ENCODE results near the gene ZSWIM5.

The ZSWIM5 gene

DNA sequence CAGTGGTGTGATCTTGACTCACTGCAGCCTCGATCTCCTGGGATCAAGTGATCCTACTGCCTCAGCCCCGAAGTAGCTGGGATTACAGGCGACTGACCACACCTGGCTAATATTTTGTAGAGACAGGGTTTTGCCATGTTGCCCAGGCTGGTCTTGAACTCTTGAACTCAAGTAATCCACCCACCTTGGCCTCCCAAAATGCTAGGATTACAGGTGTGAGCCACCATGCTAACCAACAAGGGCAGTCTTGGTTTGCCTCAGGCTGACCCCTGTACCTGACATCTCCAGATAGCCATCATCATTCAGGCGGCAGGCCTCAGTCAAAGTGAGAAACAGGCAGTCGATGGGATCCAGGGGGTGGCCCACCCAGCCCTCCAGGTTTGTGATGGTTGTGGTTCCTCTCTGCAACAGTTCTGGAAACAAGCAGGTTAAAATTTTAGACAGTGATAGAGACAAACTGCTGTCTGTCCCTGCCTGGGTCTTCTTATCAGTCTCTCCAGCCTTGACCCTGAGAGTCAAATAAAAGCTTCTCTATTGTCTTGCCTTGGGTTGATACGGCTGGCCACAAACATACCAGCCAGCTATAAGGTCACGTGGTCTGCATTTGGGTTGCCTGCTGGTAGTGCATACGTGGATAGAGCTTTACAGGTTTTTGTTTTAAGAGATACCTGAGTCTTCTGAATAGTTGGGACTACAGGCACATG, 167.6 kb downstream of the ZSWIM5 start:
- no peaks in the 10 kb centered on the region for H3K27me3 ChIP-seq (ENCODE audit: control insufficient read depth, insufficient read depth, low read length, poor library complexity, severe bottlenecking)
- 92 to 94% methylated on average over 8 of the region's 8 CpGs for WGBS, 2 experiments
- no peaks in the 10 kb centered on the region for H3K9me3 ChIP-seq (ENCODE audit: control insufficient read depth, low read length)
- H3K4me1 ChIP-seq (ENCODE audit: control insufficient read depth, insufficient read depth, low read length), result no peaks in the 10 kb centered on the region
- H3K36me3 ChIP-seq (ENCODE audit: control insufficient read depth, insufficient read depth, low read length), result no peaks in the 10 kb centered on the region
- no peak overlapping the region for H3K4me3 ChIP-seq (ENCODE audit: insufficient read depth, low read depth, low read length)
- H3K27ac ChIP-seq (ENCODE audit: insufficient read depth, low read depth, low read length, poor library complexity, severe bottlenecking), result no peak overlapping the region

DNA sequence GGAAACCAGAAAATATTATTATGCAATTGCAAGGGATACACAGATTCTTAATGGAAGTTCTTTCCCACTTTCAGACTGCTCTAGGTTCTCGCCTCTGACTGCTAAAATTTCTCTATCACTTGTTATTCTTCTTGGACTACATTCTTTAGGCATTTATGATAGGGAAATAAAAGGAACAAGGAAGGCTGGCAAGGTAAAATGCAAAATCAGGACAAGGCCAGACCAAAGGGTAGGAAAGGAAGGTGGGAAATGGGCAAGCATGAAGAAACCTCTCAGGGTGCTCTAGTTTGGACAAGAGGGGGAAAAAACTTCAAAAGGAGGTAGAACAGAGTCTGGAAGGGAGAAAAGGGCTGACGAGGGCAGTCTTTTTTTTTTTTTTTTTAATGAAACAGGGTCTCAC, 168.2 kb downstream of the ZSWIM5 start:
- 80 to 94% methylated on average over 1 to 2 of the region's 2 CpGs for WGBS, 2 experiments
- no peak overlapping the region for H3K4me3 ChIP-seq (ENCODE audit: insufficient read depth, low read depth, low read length)
- no peaks in the 10 kb centered on the region for H3K4me1 ChIP-seq (ENCODE audit: control insufficient read depth, insufficient read depth, low read length)
- no peaks in the 10 kb centered on the region for H3K36me3 ChIP-seq (ENCODE audit: control insufficient read depth, insufficient read depth, low read length)
- no peaks in the 10 kb centered on the region for H3K27me3 ChIP-seq (ENCODE audit: control insufficient read depth, insufficient read depth, low read length, poor library complexity, severe bottlenecking)
- H3K9me3 ChIP-seq (ENCODE audit: control insufficient read depth, low read length), result no peaks in the 10 kb centered on the region
- no peak overlapping the region for H3K27ac ChIP-seq (ENCODE audit: insufficient read depth, low read depth, low read length, poor library complexity, severe bottlenecking)

DNA sequence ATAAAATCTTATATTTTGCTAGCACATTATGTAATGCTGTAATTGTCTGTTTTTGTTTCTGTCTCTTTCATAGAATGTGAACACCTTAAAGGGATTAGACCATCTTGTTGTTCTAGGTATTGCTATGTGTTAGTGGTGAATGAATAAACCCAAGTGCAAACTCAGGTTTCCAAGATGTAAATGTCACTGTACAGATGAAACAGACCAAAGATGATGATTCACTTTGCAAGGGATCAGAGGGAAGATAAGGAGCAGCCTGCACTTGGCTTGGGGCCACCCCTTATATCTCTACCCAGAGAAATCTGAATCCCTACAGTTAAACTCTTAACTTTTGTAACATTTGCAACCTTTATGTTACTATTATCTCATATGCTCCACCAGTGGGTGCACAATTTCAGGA, 168.9 kb downstream of the ZSWIM5 start:
- Histone ChIP-seq H3K27me3 (ENCODE audit: control insufficient read depth, insufficient read depth, low read length, poor library complexity, severe bottlenecking) (no peaks in the 10 kb centered on the region), H3K4me1 (ENCODE audit: control insufficient read depth, insufficient read depth, low read length) (no peaks in the 10 kb centered on the region), H3K9me3 (ENCODE audit: control insufficient read depth, low read length) (no peaks in the 10 kb centered on the region), H3K36me3 (ENCODE audit: control insufficient read depth, insufficient read depth, low read length) (no peaks in the 10 kb centered on the region), H3K27ac (ENCODE audit: insufficient read depth, low read depth, low read length, poor library complexity, severe bottlenecking) (no peak overlapping the region), H3K4me3 (ENCODE audit: insufficient read depth, low read depth, low read length) (no peak overlapping the region)

DNA sequence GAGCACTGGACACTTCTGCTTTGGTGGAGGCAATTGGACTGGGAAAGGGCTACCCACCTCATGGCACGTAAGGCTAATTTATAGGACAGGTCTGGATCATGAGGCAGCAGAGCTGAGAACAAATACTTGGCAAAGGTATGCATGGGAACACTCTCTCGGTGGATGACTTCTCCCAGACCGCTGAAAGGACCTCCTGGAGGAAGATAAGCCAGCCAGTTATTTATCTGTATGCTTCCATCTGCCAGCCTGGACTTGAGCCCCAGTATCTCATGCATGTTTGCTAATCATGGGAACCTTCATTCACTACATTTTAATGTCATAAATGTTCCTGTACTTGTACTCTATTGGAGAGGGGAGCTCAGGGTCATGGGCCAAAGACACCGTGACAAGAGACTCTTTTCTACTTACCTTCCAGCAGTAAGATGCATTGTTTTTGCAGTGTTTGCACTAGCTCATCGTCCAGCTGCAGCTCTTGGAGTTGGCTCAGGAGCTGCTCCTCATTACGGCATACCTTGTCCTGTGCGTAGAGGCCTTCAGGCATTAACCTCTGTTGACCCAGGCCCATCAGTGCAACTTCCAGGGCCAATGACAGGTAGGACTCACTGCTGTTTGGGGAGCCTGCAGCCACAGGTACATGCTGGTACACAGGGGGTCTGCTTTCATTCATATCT, 170.6 kb downstream of the ZSWIM5 start:
- Histone ChIP-seq H3K9me3 (ENCODE audit: control insufficient read depth, low read length) (no peaks in the 10 kb centered on the region), H3K27ac (ENCODE audit: insufficient read depth, low read depth, low read length, poor library complexity, severe bottlenecking) (no peak overlapping the region), H3K27me3 (ENCODE audit: control insufficient read depth, insufficient read depth, low read length, poor library complexity, severe bottlenecking) (no peaks in the 10 kb centered on the region), H3K4me1 (ENCODE audit: control insufficient read depth, insufficient read depth, low read length) (no peaks in the 10 kb centered on the region), H3K4me3 (ENCODE audit: insufficient read depth, low read depth, low read length) (no peak overlapping the region), H3K36me3 (ENCODE audit: control insufficient read depth, insufficient read depth, low read length) (no peaks in the 10 kb centered on the region)
- WGBS, 2 experiments, result 93 to 94% methylated on average over 7 of the region's 7 CpGs

DNA sequence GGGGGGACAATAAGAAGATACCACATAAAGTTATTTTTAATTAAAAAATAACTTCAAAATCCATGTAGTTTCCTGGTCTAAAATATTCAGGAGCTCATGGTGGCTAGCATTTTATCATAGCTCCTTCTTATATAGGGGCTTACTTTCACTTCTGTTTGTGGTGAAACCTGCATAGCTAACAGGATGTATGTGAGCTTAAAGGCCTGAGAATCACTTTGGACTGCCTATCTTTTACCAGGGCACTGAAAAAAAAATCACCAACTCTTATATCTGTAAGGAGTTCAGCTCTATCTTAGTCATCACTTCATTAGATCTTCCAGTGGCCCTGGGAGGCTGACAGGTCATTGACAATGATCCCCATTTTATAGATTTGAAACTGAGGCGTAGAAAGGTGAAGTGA, 173.0 kb downstream of the ZSWIM5 start:
- Histone ChIP-seq H3K27ac (ENCODE audit: insufficient read depth, low read depth, low read length, poor library complexity, severe bottlenecking) (no peak overlapping the region), H3K4me1 (ENCODE audit: control insufficient read depth, insufficient read depth, low read length) (no peaks in the 10 kb centered on the region), H3K9me3 (ENCODE audit: control insufficient read depth, low read length) (no peaks in the 10 kb centered on the region), H3K36me3 (ENCODE audit: control insufficient read depth, insufficient read depth, low read length) (no peaks in the 10 kb centered on the region), H3K27me3 (ENCODE audit: control insufficient read depth, insufficient read depth, low read length, poor library complexity, severe bottlenecking) (no peaks in the 10 kb centered on the region), H3K4me3 (ENCODE audit: insufficient read depth, low read depth, low read length) (no peak overlapping the region)
- WGBS, 2 experiments, result 100% methylated on average over 1 of the region's 1 CpG; no CpG with 5 or more reads in 1 of the 2 experiments

DNA sequence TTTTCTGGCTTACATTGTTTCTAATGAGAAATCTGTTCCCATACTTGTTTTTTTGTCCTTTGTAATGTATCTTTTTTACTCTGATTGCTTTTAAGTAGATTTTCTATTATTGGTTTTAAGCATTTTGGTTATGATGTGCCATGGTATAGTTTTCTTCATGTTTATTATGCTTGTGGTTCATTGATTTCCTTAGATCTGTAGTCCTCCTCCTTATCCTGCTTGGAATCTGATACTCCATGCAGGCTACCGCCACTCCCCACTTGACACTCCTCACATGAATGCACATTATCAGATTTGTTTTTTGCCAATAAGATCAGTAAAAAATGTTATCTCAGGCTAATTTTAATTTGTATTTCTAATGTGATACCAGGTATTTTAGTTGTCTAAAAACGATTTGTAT, 173.6 kb downstream of the ZSWIM5 start:
- Histone ChIP-seq H3K9me3 (ENCODE audit: control insufficient read depth, low read length) (no peaks in the 10 kb centered on the region), H3K27ac (ENCODE audit: insufficient read depth, low read depth, low read length, poor library complexity, severe bottlenecking) (no peak overlapping the region), H3K4me1 (ENCODE audit: control insufficient read depth, insufficient read depth, low read length) (no peaks in the 10 kb centered on the region), H3K27me3 (ENCODE audit: control insufficient read depth, insufficient read depth, low read length, poor library complexity, severe bottlenecking) (no peaks in the 10 kb centered on the region), H3K36me3 (ENCODE audit: control insufficient read depth, insufficient read depth, low read length) (no peaks in the 10 kb centered on the region), H3K4me3 (ENCODE audit: insufficient read depth, low read depth, low read length) (no peak overlapping the region)
- WGBS, 2 experiments, result 83 to 85% methylated on average over 1 to 2 of the region's 2 CpGs

DNA sequence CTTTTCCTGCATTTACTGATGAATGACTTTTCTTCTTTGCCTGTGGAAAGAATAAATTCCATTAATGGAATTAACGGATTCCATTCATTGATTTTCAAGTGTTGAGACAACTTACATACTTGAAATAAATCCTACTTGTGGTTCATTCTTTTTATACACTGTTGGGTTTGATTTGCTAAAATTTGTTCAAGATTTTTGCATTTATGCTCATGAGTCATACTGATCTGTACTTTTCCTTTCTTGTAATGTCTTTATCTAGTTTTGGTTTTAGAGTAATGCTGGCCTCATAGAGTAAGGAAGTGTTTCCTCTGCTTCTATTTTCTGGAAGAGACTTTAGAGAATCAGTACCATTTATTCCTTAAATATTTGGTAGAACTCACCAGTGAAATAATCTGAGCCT, 180.0 kb downstream of the ZSWIM5 start:
- 100% methylated on average over 1 of the region's 1 CpG; no CpG with 5 or more reads in 1 of the 2 experiments for WGBS, 2 experiments

DNA sequence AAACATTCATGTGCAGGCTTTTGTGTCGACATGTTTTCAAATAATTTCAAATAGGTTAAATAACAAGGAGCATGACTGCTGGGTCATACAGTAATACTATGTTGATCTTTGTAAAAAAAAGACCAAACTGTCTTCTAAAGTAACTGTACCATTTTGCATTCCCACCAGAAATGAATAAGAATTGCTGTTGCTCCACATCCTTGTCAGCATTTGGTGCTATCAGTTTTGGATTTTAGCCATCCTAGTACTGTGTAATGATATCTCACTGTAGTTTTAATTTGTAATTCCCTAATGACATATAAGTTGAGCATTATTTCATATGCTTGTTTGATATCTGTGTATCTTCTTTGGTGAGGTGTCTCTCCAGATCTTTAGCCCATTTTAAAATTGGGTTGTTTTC, 182.7 kb downstream of the ZSWIM5 start:
- Histone ChIP-seq H3K4me3 (ENCODE audit: insufficient read depth, low read depth, low read length) (no peak overlapping the region), H3K4me1 (ENCODE audit: control insufficient read depth, insufficient read depth, low read length) (no peaks in the 10 kb centered on the region)
- WGBS, 2 experiments, result 100% methylated on average over 1 of the region's 1 CpG; no CpG with 5 or more reads in 1 of the 2 experiments

More for the DNA sequence above, 180.0 kb downstream of the ZSWIM5 start:
- no peak overlapping the region for H3K27ac ChIP-seq (ENCODE audit: insufficient read depth, low read depth, low read length, poor library complexity, severe bottlenecking)
- H3K9me3 ChIP-seq (ENCODE audit: control insufficient read depth, low read length), result no peaks in the 10 kb centered on the region
- no peak overlapping the region for H3K4me3 ChIP-seq (ENCODE audit: insufficient read depth, low read depth, low read length)
- no peaks in the 10 kb centered on the region for H3K27me3 ChIP-seq (ENCODE audit: control insufficient read depth, insufficient read depth, low read length, poor library complexity, severe bottlenecking)
- H3K4me1 ChIP-seq (ENCODE audit: control insufficient read depth, insufficient read depth, low read length), result no peaks in the 10 kb centered on the region
- H3K36me3 ChIP-seq (ENCODE audit: control insufficient read depth, insufficient read depth, low read length), result no peaks in the 10 kb centered on the region

DNA sequence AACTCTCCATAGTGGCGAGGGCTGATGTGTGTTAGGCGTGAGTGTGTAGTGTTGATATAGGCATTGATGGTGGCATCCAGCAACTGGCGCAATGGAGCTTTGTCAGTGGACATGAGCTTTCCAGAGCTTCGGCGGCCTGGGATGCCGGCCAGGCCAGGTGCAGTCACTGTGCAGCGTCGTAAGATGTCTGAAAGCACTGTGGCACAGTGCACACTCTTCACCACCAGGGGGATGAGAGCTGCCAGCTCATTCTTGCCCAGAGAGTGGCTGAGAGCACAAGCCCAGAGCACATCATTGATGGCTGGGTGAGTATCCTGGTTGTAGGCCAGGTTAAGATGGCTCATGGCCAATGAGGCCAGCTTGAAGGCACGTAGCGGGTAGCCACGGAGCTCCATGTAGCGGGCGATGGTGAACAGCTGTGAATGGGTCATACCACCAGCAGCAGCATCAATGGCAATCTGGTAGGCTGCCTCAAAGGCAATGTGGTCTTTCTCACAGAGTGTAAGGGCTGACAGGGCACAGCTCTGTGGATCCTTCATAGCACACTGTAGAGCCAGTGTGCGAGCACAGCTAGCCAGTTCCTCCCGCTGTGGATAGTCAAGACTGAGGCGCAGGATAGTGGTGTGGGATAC, 187.7 kb downstream of the ZSWIM5 start:
- Histone ChIP-seq H3K27ac (ENCODE audit: insufficient read depth, low read depth, low read length, poor library complexity, severe bottlenecking) (no peak overlapping the region), H3K27me3 (ENCODE audit: control insufficient read depth, insufficient read depth, low read length, poor library complexity, severe bottlenecking) (no peaks in the 10 kb centered on the region), H3K9me3 (ENCODE audit: control insufficient read depth, low read length) (no peaks in the 10 kb centered on the region), H3K4me1 (ENCODE audit: control insufficient read depth, insufficient read depth, low read length) (no peaks in the 10 kb centered on the region), H3K36me3 (ENCODE audit: control insufficient read depth, insufficient read depth, low read length) (no peaks in the 10 kb centered on the region), H3K4me3 (ENCODE audit: insufficient read depth, low read depth, low read length) (no peak overlapping the region)
- WGBS, 2 experiments, result 83 to 85% methylated on average over 16 of the region's 16 CpGs

More for the DNA sequence above, 182.7 kb downstream of the ZSWIM5 start:
- no peak overlapping the region for H3K27ac ChIP-seq (ENCODE audit: insufficient read depth, low read depth, low read length, poor library complexity, severe bottlenecking)
- no peaks in the 10 kb centered on the region for H3K27me3 ChIP-seq (ENCODE audit: control insufficient read depth, insufficient read depth, low read length, poor library complexity, severe bottlenecking)
- H3K36me3 ChIP-seq (ENCODE audit: control insufficient read depth, insufficient read depth, low read length), result no peaks in the 10 kb centered on the region
- no peaks in the 10 kb centered on the region for H3K9me3 ChIP-seq (ENCODE audit: control insufficient read depth, low read length)

DNA sequence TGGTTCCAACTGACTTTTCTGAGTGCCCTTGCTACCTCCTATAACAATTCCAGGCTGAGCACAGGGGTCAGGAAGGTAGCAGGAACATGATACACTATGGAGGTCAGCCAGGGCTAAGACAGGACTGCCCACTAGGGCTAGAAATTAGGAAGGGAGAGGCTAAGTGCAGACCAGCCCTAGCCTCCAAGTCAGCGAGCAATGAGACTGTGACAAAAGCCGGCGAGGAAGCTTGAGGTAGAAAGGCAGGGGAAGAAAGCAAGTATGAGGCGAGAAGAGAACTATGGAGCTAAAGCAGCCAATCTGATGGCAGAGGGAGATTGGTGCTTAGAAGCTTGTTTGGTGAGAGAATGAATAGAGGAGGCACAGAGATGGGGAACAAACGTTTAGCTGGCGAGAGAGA, 189.6 kb downstream of the ZSWIM5 start:
- Histone ChIP-seq H3K4me3 (ENCODE audit: insufficient read depth, low read depth, low read length) (no peak overlapping the region), H3K9me3 (ENCODE audit: control insufficient read depth, low read length) (no peaks in the 10 kb centered on the region), H3K27ac (ENCODE audit: insufficient read depth, low read depth, low read length, poor library complexity, severe bottlenecking) (no peak overlapping the region), H3K4me1 (ENCODE audit: control insufficient read depth, insufficient read depth, low read length) (no peaks in the 10 kb centered on the region), H3K27me3 (ENCODE audit: control insufficient read depth, insufficient read depth, low read length, poor library complexity, severe bottlenecking) (no peaks in the 10 kb centered on the region), H3K36me3 (ENCODE audit: control insufficient read depth, insufficient read depth, low read length) (no peaks in the 10 kb centered on the region)
- WGBS, 2 experiments, result 83 to 84% methylated on average over 6 of the region's 6 CpGs

Measured in ectodermal cell (in vitro differentiated cells).